Prostate gland (tissue), 2 donors: ENCODE data around the gene SMPD1.

ENCODE experiments used
- CTCF ChIP-seq, 4 experiments: fragments of 200-600 bp in 2 of 4; fragments of 450-650 bp in 2 of 4; sonication (generic) in 2 of 4; IDR thresholded peaks; 1 replicate in 3 of 4; 2 replicates in 1 of 4; pipeline ENCODE4 v1.5.1; 2016 to 2019; ENCODE audit warnings: antibody characterized with exemption in 4 of 4, mild to moderate bottlenecking in 2 of 4, moderate library complexity in 2 of 4
- POLR2A ChIP-seq: fragments of 450-650 bp; IDR thresholded peaks from one replicate; pipeline ENCODE4 v1.6.1; 2016; ENCODE audit warnings: antibody characterized with exemption, mild to moderate bottlenecking
- POLR2AphosphoS5 ChIP-seq: sonication (generic); formaldehyde crosslinking; IDR thresholded peaks from one replicate; pipeline ENCODE4 v1.6.1; 2017; ENCODE audit warnings: antibody characterized with exemption

DNA sequence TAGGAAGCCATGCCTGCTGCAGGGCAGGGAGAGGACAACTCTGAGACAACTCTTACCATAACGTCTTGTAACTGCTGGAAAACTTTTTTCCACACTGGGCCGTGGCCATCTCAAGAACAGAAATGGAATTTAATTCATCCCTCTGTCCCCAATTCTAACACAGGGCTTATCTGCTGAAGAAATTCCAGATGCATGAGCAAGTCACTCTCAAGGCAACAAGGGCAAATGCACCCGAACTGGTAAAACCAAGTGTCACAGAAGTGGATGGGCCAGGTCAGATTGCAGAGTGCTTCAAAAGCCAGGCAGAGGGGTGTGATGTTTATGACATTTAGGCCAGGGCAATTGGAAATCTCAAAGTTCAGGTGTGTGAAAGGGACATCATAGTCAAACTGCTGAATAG is 7.4 kb downstream of the SMPD1 start:
- TF ChIP-seq POLR2AphosphoS5 (no peak), CTCF (IDR thresholded peaks at IDR 0.05) (no peak), POLR2A (no peak)
